K562 (cell line): Measurements from ENCODE around the gene FCRLA. TPM values are rescaled to one million over a fixed set of nuclear protein-coding genes. Genes with fewer than 3 reads are reported as not detected.

Source experiments
- ARNT ChIP-seq, 2 experiments: fragments of 450-650 bp; IDR thresholded peaks; 2 replicates each; pipeline ENCODE4 v1.6.1; 2016; ENCODE audit warnings: mild to moderate bottlenecking in 1 of 2
- ERF ChIP-seq: fragments of 450-650 bp; formaldehyde crosslinking; IDR thresholded peaks from 2 replicates; pipeline ENCODE4 v1.4.0; 2020; ENCODE audit warnings: mild to moderate bottlenecking, mixed read lengths
- ILK ChIP-seq: fragments of 450-650 bp; IDR thresholded peaks from 2 replicates; pipeline ENCODE4 v1.6.1; 2016; ENCODE audit warnings: missing genetic modification characterization, low read depth, mild to moderate bottlenecking, missing compliant biosample characterization, moderate library complexity, borderline replicate concordance
- PHTF2 ChIP-seq: fragments of 250-450 bp; sonication (Bioruptor Pico); IDR thresholded peaks from 2 replicates; pipeline ENCODE4 v1.5.0; 2021; ENCODE audit warnings: mild to moderate bottlenecking
- POLR2G ChIP-seq: fragments of 200-400 bp; formaldehyde crosslinking; IDR thresholded peaks from 2 replicates; pipeline ENCODE4 v1.6.1; 2017; ENCODE audit warnings: low read depth, mild to moderate bottlenecking, antibody characterized with exemption, low read length, moderate library complexity
- SETDB1 ChIP-seq: IDR thresholded peaks from one replicate; pipeline ENCODE4 v1.6.1; 2012; ENCODE audit warnings: low read length, control low read depth, inconsistent platforms
- polyA plus RNA-seq, 8 experiments: library from polyadenylated mRNA; depleted of rRNA in 4 of 8; stranded (reverse) in 5 of 8; unstranded in 3 of 8; fragments of >200 nt; fragmentation: Nextera tagmentation in 2 of 8; fragmentation: Illumina TruSeq in 1 of 8; extraction: Ambion mirVana in 2 of 8; extraction: Trizol in 1 of 8; gene quantifications; 2 replicates each; pipeline versions ENCODE4 v1.2.1 to v1.2.3, GENCODE V29; 2011 to 2014; ENCODE audit warnings: inconsistent platforms in 1 of 8, missing spikeins in 1 of 8
- total RNA-seq, 7 experiments: library from RNA; depleted of rRNA in 6 of 7; stranded (reverse); fragments of >200 nt in 6 of 7; fragmentation: Illumina TruSeq in 2 of 7; extraction: Trizol in 2 of 7; gene quantifications; 2 replicates each; pipeline versions ENCODE4 v1.2.1 to v1.2.3, GENCODE V29; 2011 to 2021; ENCODE audit warnings: low replicate concordance in 1 of 7
- TF ChIP-seq, protein P1 (sequence below): fragments of 250-450 bp; sonication (Bioruptor Pico); IDR thresholded peaks from 2 replicates; pipeline ENCODE4 v1.4.0; 2020; ENCODE audit warnings: mild to moderate bottlenecking
- TF ChIP-seq, protein P2 (sequence below): sonication (generic); formaldehyde crosslinking; IDR thresholded peaks from 2 replicates; pipeline ENCODE4 v1.8.0; 2022; ENCODE audit warnings: mild to moderate bottlenecking, missing genetic modification reagents
- TF ChIP-seq, protein P3 (sequence below): fragments of 250-450 bp; sonication (Bioruptor Pico); IDR thresholded peaks from 2 replicates; pipeline ENCODE4 v1.8.0; 2022; ENCODE audit warnings: moderate library complexity, mild to moderate bottlenecking, inconsistent platforms
- TF ChIP-seq, protein P4 (sequence below): fragments of 250-450 bp; sonication (Bioruptor Pico); IDR thresholded peaks from 2 replicates; pipeline ENCODE4 v1.4.0; 2020
- TF ChIP-seq, protein P5 (sequence below), 2 experiments: fragments of 450-650 bp in 1 of 2; sonication (generic) in 1 of 2; formaldehyde crosslinking; conservative IDR thresholded peaks; 2 replicates each; pipeline versions ENCODE4 v1.4.0 to v1.8.1; 2020 to 2022; ENCODE audit warnings: mild to moderate bottlenecking in 1 of 2, missing genetic modification reagents in 1 of 2

The FCRLA gene
- total and polyA plus RNA-seq, 9 of the 15 experiments (the other 6 are each of a cell fraction or from before 2014, with no cell fraction given), result 0.09 to 0.84 (median 0.44) TPM

DNA sequence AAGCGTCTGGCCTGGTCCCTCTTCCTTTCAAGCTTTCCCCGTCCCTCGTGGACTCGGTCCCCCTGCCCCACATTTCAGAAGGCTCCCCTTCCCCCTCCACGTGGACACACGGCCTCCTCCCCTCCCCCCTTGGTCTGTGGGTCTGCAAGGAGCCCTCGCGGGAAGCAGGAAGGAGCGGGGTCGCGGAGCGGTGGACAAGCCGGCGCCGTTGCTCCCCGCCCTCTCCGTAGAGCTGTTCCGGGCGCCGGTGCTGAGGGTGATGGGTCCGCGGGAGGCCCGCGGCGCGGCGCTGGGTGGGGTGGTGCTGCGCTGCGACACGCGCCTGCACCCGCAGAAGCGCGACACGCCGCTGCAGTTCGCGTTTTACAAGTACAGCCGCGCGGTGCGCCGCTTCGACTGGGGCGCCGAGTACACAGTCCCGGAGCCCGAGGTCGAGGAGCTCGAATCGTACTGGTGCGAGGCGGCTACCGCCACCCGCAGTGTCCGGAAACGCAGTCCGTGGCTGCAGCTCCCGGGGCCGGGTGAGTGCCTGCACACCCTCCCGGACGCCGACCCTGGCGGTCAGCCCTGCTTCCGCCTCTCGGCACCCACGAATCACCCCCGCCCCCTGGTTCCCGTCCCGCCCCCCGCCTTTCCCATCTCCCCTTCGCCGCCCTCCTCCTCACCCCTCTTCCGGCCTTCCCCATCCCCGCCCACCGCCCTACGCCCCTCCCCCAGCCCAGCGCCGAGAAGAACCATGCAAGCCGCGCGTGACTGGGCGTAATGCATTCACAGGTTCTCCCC lies 19.6 kb downstream of the FCRLA start (continued):
- TF ChIP-seq, protein P1, sequence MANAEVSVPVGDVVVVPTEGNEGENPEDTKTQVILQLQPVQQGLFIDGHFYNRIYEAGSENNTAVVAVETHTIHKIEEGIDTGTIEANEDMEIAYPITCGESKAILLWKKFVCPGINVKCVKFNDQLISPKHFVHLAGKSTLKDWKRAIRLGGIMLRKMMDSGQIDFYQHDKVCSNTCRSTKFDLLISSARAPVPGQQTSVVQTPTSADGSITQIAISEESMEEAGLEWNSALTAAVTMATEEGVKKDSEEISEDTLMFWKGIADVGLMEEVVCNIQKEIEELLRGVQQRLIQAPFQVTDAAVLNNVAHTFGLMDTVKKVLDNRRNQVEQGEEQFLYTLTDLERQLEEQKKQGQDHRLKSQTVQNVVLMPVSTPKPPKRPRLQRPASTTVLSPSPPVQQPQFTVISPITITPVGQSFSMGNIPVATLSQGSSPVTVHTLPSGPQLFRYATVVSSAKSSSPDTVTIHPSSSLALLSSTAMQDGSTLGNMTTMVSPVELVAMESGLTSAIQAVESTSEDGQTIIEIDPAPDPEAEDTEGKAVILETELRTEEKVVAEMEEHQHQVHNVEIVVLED, result peak; percentile 49; the same call in 1 of the 2 replicates
- TF ChIP-seq, protein P2, sequence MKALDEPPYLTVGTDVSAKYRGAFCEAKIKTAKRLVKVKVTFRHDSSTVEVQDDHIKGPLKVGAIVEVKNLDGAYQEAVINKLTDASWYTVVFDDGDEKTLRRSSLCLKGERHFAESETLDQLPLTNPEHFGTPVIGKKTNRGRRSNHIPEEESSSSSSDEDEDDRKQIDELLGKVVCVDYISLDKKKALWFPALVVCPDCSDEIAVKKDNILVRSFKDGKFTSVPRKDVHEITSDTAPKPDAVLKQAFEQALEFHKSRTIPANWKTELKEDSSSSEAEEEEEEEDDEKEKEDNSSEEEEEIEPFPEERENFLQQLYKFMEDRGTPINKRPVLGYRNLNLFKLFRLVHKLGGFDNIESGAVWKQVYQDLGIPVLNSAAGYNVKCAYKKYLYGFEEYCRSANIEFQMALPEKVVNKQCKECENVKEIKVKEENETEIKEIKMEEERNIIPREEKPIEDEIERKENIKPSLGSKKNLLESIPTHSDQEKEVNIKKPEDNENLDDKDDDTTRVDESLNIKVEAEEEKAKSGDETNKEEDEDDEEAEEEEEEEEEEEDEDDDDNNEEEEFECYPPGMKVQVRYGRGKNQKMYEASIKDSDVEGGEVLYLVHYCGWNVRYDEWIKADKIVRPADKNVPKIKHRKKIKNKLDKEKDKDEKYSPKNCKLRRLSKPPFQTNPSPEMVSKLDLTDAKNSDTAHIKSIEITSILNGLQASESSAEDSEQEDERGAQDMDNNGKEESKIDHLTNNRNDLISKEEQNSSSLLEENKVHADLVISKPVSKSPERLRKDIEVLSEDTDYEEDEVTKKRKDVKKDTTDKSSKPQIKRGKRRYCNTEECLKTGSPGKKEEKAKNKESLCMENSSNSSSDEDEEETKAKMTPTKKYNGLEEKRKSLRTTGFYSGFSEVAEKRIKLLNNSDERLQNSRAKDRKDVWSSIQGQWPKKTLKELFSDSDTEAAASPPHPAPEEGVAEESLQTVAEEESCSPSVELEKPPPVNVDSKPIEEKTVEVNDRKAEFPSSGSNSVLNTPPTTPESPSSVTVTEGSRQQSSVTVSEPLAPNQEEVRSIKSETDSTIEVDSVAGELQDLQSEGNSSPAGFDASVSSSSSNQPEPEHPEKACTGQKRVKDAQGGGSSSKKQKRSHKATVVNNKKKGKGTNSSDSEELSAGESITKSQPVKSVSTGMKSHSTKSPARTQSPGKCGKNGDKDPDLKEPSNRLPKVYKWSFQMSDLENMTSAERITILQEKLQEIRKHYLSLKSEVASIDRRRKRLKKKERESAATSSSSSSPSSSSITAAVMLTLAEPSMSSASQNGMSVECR, result peak; percentile 39; the same call in 1 of the 2 replicates
- no peak for TF ChIP-seq PHTF2 (CRISPR knock-in tag)
- TF ChIP-seq, protein P3, sequence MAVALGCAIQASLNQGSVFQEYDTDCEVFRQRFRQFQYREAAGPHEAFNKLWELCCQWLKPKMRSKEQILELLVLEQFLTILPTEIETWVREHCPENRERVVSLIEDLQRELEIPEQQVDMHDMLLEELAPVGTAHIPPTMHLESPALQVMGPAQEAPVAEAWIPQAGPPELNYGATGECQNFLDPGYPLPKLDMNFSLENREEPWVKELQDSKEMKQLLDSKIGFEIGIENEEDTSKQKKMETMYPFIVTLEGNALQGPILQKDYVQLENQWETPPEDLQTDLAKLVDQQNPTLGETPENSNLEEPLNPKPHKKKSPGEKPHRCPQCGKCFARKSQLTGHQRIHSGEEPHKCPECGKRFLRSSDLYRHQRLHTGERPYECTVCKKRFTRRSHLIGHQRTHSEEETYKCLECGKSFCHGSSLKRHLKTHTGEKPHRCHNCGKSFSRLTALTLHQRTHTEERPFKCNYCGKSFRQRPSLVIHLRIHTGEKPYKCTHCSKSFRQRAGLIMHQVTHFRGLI, result no peak
- no peak for TF ChIP-seq ARNT (IDR thresholded peaks at IDR 0.05)
- TF ChIP-seq, protein P4, sequence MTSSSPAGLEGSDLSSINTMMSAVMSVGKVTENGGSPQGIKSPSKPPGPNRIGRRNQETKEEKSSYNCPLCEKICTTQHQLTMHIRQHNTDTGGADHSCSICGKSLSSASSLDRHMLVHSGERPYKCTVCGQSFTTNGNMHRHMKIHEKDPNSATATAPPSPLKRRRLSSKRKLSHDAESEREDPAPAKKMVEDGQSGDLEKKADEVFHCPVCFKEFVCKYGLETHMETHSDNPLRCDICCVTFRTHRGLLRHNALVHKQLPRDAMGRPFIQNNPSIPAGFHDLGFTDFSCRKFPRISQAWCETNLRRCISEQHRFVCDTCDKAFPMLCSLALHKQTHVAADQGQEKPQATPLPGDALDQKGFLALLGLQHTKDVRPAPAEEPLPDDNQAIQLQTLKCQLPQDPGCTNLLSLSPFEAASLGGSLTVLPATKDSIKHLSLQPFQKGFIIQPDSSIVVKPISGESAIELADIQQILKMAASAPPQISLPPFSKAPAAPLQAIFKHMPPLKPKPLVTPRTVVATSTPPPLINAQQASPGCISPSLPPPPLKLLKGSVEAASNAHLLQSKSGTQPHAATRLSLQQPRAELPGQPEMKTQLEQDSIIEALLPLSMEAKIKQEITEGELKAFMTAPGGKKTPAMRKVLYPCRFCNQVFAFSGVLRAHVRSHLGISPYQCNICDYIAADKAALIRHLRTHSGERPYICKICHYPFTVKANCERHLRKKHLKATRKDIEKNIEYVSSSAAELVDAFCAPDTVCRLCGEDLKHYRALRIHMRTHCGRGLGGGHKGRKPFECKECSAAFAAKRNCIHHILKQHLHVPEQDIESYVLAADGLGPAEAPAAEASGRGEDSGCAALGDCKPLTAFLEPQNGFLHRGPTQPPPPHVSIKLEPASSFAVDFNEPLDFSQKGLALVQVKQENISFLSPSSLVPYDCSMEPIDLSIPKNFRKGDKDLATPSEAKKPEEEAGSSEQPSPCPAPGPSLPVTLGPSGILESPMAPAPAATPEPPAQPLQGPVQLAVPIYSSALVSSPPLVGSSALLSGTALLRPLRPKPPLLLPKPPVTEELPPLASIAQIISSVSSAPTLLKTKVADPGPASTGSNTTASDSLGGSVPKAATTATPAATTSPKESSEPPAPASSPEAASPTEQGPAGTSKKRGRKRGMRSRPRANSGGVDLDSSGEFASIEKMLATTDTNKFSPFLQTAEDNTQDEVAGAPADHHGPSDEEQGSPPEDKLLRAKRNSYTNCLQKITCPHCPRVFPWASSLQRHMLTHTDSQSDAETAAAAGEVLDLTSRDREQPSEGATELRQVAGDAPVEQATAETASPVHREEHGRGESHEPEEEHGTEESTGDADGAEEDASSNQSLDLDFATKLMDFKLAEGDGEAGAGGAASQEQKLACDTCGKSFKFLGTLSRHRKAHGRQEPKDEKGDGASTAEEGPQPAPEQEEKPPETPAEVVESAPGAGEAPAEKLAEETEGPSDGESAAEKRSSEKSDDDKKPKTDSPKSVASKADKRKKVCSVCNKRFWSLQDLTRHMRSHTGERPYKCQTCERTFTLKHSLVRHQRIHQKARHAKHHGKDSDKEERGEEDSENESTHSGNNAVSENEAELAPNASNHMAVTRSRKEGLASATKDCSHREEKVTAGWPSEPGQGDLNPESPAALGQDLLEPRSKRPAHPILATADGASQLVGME (CRISPR knock-in tag), result 0 out of 2 replicates have a peak, but pooled peaks have one; percentile 48
- TF ChIP-seq ERF, result peak; percentile 92
- TF ChIP-seq POLR2G, result peak; percentile 88
- no peak for TF ChIP-seq SETDB1
- TF ChIP-seq, protein P5, sequence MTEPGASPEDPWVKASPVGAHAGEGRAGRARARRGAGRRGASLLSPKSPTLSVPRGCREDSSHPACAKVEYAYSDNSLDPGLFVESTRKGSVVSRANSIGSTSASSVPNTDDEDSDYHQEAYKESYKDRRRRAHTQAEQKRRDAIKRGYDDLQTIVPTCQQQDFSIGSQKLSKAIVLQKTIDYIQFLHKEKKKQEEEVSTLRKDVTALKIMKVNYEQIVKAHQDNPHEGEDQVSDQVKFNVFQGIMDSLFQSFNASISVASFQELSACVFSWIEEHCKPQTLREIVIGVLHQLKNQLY (CRISPR knock-in tag; conservative IDR thresholded peaks at IDR 0.05), result no peak
- no peak for TF ChIP-seq ILK (tag)
